ENCODE measurements around the gene EPC1.
"Not testable (repeated sequence)": the region's sequence is repeated elsewhere in the genome, so short reads cannot be mapped to it uniquely, and the experiment has no call there.

EPC1 gene

GRCh38 chr10:32226624-32227023 is 120.3 kb downstream of the EPC1 start:
- no peak for DNase-seq

- no peak for DNase-seq
Observed at GRCh38 chr10:32225976-32226375, 121.0 kb downstream of the EPC1 start.

- DNase-seq: not testable (repeated sequence)
Observed at GRCh38 chr10:32222376-32222775, 124.6 kb downstream of the EPC1 start.

- not testable (repeated sequence) for DNase-seq
Observed at GRCh38 chr10:32219156-32219555, 127.8 kb downstream of the EPC1 start.

- not testable (repeated sequence) for DNase-seq
Observed at GRCh38 chr10:32218206-32219044, 128.5 kb downstream of the EPC1 start.
